Neutrophil (primary cell): Measurements from ENCODE around the gene PDE5A.
"Not testable (repeated sequence)": the region's sequence is repeated elsewhere in the genome, so short reads cannot be mapped to it uniquely, and the experiment has no call there.

ENCODE experiments used
- H3K27ac ChIP-seq: fragments of 200-600 bp; sonication (generic); 2 replicates; pipeline ENCODE4 v1.5.1; 2016; ENCODE audit warnings: mild to moderate bottlenecking, moderate library complexity
- H3K27me3 ChIP-seq: fragments of 200-600 bp; sonication (generic); 2 replicates; pipeline ENCODE4 v1.6.0; 2016; ENCODE audit warnings: mild to moderate bottlenecking
- H3K36me3 ChIP-seq: fragments of 200-600 bp; sonication (generic); 2 replicates; pipeline ENCODE4 v1.5.1; 2017
- H3K4me1 ChIP-seq, 2 experiments: fragments of 200-600 bp in 1 of 2; sonication (generic) in 1 of 2; 1 replicate in 1 of 2; 2 replicates in 1 of 2; pipeline versions ENCODE4 v1.5.1 to v1.6.1; 2013 to 2016; ENCODE audit warnings: low read depth in 1 of 2, low read length in 1 of 2, mild to moderate bottlenecking in 1 of 2, moderate library complexity in 1 of 2; ENCODE audit not compliant: control insufficient read depth in 1 of 2, insufficient read depth in 1 of 2
- H3K4me3 ChIP-seq, 2 experiments: fragments of 200-600 bp in 1 of 2; sonication (generic) in 1 of 2; 1 replicate in 1 of 2; 2 replicates in 1 of 2; pipeline ENCODE4 v1.5.1; 2013 to 2016; ENCODE audit warnings: low read depth in 1 of 2, low read length in 1 of 2, mild to moderate bottlenecking in 1 of 2, moderate library complexity in 1 of 2
- H3K9me3 ChIP-seq: fragments of 200-600 bp; sonication (generic); 2 replicates; pipeline ENCODE4 v1.5.1; 2016
- TF ChIP-seq, protein P1 (sequence below): fragments of 200-600 bp; sonication (generic); IDR thresholded peaks from 2 replicates; pipeline ENCODE4 v1.5.1; 2016; ENCODE audit warnings: antibody characterized with exemption

PDE5A gene

DNA sequence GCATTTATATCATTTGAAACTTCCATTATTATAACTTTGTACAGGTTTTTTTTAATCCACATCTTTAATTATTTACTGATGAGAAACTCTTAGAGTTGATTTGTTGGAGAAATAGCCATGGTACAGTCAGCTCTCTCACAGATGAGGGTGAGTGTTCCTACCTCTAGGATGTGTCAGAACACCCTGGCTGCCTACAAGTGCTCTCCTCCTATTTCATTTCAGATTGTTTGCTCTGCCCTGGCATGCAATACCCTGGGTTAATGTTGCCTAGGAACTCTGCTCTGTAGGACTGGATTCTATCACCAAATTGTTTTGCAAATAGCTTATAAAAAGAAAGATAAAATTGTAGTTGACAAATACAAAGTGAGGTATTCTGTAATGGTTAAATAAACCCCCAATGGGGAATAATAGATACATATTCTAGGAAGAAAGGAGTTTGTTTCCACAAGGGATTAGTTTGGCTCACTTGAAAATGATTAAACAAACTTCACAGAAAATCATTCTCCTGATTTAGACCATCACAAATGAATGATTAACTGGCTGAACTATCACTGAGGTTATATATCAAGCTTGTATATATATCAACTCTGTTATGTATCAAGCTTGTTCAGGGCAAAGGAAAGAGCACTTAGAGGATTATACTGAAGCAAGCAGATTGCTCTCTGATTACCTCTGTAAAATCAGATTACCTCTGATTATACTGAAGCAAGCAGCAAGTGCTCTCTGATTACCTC lies 150.0 kb downstream of the PDE5A start:
- no peaks in the 10 kb centered on the region for H3K4me1 ChIP-seq
- H3K4me3 ChIP-seq, result no peak overlapping the region
- H3K27me3 ChIP-seq, result no peaks in the 10 kb centered on the region
- no peaks in the 10 kb centered on the region for H3K9me3 ChIP-seq
- H3K36me3 ChIP-seq, result peaks cover 49% of the 10 kb centered on the region
- H3K27ac ChIP-seq, result no peak overlapping the region
- TF ChIP-seq, protein P1, sequence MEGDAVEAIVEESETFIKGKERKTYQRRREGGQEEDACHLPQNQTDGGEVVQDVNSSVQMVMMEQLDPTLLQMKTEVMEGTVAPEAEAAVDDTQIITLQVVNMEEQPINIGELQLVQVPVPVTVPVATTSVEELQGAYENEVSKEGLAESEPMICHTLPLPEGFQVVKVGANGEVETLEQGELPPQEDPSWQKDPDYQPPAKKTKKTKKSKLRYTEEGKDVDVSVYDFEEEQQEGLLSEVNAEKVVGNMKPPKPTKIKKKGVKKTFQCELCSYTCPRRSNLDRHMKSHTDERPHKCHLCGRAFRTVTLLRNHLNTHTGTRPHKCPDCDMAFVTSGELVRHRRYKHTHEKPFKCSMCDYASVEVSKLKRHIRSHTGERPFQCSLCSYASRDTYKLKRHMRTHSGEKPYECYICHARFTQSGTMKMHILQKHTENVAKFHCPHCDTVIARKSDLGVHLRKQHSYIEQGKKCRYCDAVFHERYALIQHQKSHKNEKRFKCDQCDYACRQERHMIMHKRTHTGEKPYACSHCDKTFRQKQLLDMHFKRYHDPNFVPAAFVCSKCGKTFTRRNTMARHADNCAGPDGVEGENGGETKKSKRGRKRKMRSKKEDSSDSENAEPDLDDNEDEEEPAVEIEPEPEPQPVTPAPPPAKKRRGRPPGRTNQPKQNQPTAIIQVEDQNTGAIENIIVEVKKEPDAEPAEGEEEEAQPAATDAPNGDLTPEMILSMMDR, result no peak

DNA sequence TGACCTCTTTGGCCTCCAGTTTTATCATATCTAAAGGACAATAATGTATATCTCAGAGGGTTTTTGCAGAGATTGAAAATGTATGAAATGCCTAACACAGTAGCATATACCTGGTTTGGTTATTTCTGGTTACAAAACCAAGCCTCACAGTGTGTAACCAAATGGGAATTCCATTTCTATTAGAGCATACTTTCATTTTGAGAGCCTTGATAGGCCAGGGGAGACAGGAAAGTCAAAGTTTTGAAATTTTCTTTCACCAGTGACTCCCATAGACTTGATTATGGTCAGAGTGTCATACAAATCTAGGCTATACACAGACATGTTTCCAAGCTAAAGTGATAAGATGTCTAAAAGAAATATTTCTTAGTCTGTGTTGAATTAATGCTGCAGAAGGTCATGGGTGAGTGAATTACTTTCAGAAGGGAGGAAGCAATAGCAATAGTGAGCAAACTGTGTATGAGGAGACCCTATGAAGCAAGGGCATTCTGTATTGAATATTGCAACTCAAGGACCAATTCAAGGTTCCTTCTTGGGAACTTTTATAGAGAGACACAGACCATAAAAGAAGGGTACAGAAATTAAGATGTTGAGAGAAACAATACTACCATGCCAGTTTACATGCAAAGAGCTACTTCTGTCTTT lies 151.1 kb downstream of the PDE5A start:
- Histone ChIP-seq H3K4me3 (no peak overlapping the region), H3K27me3 (no peaks in the 10 kb centered on the region), H3K27ac (no peak overlapping the region), H3K36me3 (peaks cover 54% of the 10 kb centered on the region), H3K4me1 (no peaks in the 10 kb centered on the region), H3K9me3 (no peaks in the 10 kb centered on the region)
- TF ChIP-seq, protein P1, result no peak

DNA sequence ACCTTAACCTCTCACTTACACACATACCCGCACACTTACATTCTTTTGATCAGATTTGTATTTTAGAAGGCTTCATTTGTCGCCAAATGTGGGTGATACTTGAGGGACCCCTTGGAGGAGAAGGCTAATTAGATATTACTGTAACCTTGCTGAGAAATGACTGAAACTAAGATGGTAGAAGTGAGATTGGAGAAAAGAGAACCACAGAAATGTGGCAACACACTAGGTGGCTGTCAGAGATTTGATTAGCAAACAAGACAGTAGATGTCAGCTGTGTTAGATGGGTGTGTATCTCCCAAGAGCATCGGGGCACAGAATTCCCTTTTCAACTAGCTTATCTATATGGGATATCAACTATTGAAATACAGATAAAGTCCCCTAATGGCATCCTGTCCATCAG lies 157.3 kb downstream of the PDE5A start:
- TF ChIP-seq, protein P1, result no peak
- no peak overlapping the region for H3K27ac ChIP-seq
- H3K36me3 ChIP-seq, result peaks cover 53% of the 10 kb centered on the region
- H3K27me3 ChIP-seq, result no peaks in the 10 kb centered on the region
- H3K4me3 ChIP-seq, result no peak overlapping the region
- no peaks in the 10 kb centered on the region for H3K4me1 ChIP-seq
- no peaks in the 10 kb centered on the region for H3K9me3 ChIP-seq

DNA sequence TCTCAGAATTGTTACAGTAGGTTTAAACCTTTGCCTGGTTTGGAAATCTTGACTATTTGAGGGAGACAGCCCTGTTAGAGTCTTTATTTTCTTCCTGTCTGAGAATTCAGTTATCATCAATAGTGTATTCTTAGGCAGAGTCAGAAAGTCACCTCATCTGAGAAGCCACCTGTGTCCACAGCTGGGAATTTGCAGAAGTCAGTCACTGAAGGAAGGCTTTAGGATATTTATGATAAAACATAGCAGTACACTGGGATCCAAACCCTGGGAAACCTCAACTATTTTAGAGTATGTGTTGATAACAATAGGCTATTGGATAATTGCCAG lies 157.9 kb downstream of the PDE5A start:
- not testable (repeated sequence) for H3K27ac ChIP-seq, H3K4me3 ChIP-seq, H3K4me1 ChIP-seq, H3K9me3 ChIP-seq, H3K27me3 ChIP-seq
- H3K36me3 ChIP-seq, result peaks cover 47% of the 10 kb centered on the region

DNA sequence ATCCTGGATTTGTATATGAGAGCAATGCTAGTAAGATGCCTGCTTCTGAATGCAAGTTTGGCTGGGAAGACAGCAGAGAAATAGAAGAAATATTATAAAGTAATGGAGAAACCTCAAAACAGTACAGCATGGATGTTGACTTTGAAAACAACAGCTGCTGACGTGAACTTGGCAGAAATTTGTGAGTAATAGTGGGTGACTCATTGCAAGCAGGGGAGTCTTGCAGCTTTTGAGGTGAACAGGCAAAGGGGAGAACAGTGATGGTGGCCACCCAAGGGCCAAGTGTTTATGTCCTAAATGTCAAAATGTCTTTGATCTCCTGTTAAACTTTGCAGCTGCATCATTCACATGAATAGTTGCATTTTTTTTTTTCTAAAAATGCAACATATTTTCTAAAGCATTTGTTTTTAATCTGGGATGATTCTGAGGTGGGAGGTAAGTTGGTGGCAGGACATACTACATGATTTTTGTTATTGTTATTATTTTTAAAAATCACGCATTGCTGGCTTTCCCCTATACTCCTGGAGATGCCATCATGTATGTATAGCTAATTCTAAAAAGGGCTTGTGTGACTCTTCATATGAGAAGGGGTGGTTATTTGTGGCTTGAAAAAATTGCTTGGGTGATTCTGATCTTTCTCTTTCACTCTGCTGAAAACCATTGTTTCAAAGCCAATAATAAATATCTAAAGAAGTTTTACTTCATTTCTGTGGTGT lies 158.4 kb downstream of the PDE5A start:
- H3K9me3 ChIP-seq, H3K27me3 ChIP-seq, H3K4me3 ChIP-seq, H3K27ac ChIP-seq, H3K4me1 ChIP-seq: not testable (repeated sequence)
- peaks cover 48% of the 10 kb centered on the region for H3K36me3 ChIP-seq

DNA sequence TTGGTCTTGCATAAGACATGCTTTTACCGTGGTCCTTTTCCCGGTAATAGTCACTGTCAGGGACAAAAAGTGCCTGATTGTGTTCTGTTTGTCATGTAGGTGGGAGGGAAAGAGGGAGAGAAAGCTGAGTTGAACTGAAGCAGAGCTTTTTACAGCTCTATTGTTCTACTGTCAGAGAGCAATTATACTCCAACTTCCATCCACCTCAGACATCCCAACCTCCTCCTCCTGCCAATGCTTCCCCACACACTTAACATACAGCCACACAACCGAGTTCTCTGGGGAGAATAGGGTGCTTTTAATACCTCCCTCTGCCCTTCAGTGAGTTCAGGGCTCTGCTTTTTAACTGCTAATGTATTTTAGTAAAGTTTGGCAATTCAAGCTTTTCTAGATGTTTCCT lies 159.6 kb downstream of the PDE5A start:
- H3K27ac ChIP-seq, H3K27me3 ChIP-seq, H3K4me3 ChIP-seq, H3K9me3 ChIP-seq, H3K4me1 ChIP-seq: not testable (repeated sequence)
- H3K36me3 ChIP-seq, result peaks cover 47% of the 10 kb centered on the region

DNA sequence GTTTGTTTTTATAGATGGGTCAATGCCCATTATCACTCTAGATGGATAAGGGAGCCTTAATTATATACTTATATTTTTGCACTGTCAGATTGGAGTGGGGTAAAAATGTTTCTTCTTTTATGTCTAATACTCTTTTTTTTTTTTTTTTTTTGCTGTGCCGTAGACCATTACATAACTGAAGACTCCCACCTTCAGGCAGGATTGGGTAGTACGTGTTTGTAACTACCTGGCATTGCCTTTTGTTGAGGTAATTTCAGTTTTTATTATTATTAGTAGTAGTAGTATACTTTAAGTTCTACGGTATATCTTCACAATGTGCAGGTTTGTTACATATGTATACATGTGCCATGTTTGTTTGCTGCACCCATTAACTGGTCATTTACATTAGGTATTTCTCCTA lies 165.9 kb downstream of the PDE5A start:
- peaks cover 35% of the 10 kb centered on the region for H3K36me3 ChIP-seq
- TF ChIP-seq, protein P1, result peak; percentile 28
- not testable (repeated sequence) for H3K9me3 ChIP-seq, H3K27me3 ChIP-seq, H3K27ac ChIP-seq, H3K4me3 ChIP-seq, H3K4me1 ChIP-seq

DNA sequence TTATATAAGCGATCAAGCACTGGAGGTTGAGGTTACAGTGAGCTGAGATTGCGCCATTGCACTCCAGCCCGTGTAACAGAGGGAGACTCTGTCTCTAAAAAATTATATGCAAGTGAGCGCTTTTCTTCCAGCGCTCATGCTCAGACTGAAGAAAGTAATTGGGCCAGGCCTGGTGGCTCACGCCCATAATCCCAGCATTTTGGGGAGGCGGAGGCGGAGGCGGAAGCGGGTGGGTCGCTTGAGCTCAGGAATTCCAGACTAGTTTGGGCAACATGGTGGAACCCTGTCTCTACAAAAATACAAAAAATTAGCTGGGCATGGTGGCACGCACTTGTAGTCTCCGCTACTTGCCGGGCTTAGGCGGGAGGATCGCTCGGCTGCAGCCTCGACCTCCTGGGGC lies 172.9 kb downstream of the PDE5A start:
- H3K4me3 ChIP-seq, result peak overlapping the region; percentile 37 to 87
- not testable (repeated sequence) for H3K27me3 ChIP-seq, H3K27ac ChIP-seq

More for the DNA sequence above, 172.9 kb downstream of the PDE5A start:
- H3K36me3 ChIP-seq, H3K4me1 ChIP-seq, H3K9me3 ChIP-seq: not testable (repeated sequence)
